Hepatocyte (in vitro differentiated cells): ENCODE measurements around the gene PRPSAP1. TPM values are rescaled to one million over a fixed set of nuclear protein-coding genes. Genes with fewer than 3 reads are reported as not detected.
A peak's percentile ranks its signal among the peaks of the same experiment; 100 is the strongest.

Source experiments
- DNase-seq: peaks from one replicate; pipeline ENCODE4 v3.0.0-alpha.2; 2016; ENCODE audit warnings: low spot score
- H2AFZ ChIP-seq: fragments of 200-600 bp; sonication (generic); 2 replicates; pipeline ENCODE4 v1.6.0; 2016; ENCODE audit warnings: antibody characterized with exemption, mild to moderate bottlenecking
- H3K27ac ChIP-seq: fragments of 200-600 bp; sonication (generic); 2 replicates; pipeline ENCODE4 v1.5.1; 2016; ENCODE audit warnings: mild to moderate bottlenecking
- H3K27me3 ChIP-seq: fragments of 200-600 bp; sonication (generic); 2 replicates; pipeline ENCODE4 v1.6.1; 2016
- H3K36me3 ChIP-seq: fragments of 200-600 bp; sonication (generic); replicated peaks from 2 replicates; pipeline ENCODE4 v1.5.1; 2016; ENCODE audit warnings: low read depth; ENCODE audit not compliant: insufficient read depth
- H3K4me1 ChIP-seq: fragments of 200-600 bp; sonication (generic); 2 replicates; pipeline ENCODE4 v1.5.1; 2016; ENCODE audit warnings: mild to moderate bottlenecking, moderate library complexity; ENCODE audit not compliant: insufficient read depth
- H3K4me2 ChIP-seq: fragments of 200-600 bp; sonication (generic); 2 replicates; pipeline ENCODE4 v1.6.0; 2016
- H3K4me3 ChIP-seq: fragments of 200-600 bp; sonication (generic); 2 replicates; pipeline ENCODE4 v1.5.1; 2016; ENCODE audit warnings: mild to moderate bottlenecking
- H3K79me2 ChIP-seq: fragments of 200-600 bp; sonication (generic); 2 replicates; pipeline ENCODE4 v1.6.0; 2017; ENCODE audit warnings: mild to moderate bottlenecking
- H3K9me2 ChIP-seq: fragments of 200-600 bp; sonication (generic); replicated peaks from 2 replicates; pipeline ENCODE4 v1.6.0; 2017; ENCODE audit warnings: mild to moderate bottlenecking; ENCODE audit not compliant: insufficient read depth
- H3K9me3 ChIP-seq: fragments of 200-600 bp; sonication (generic); 2 replicates; pipeline ENCODE4 v1.5.1; 2016; ENCODE audit warnings: low read depth, mild to moderate bottlenecking
- H4K20me1 ChIP-seq: fragments of 200-600 bp; sonication (generic); 2 replicates; pipeline ENCODE4 v1.6.0; 2016; ENCODE audit warnings: mild to moderate bottlenecking; ENCODE audit not compliant: insufficient read depth, poor library complexity, severe bottlenecking
- CTCF ChIP-seq: fragments of 200-600 bp; sonication (generic); IDR thresholded peaks from 2 replicates; pipeline ENCODE4 v1.5.1; 2016; ENCODE audit warnings: antibody characterized with exemption, mild to moderate bottlenecking; ENCODE audit not compliant: poor library complexity
- EZH2 ChIP-seq: fragments of 200-600 bp; sonication (generic); IDR thresholded peaks from 2 replicates; pipeline ENCODE4 v1.6.1; 2016; ENCODE audit warnings: antibody characterized with exemption, mild to moderate bottlenecking, borderline replicate concordance
- EZH2phosphoT487 ChIP-seq: fragments of 200-600 bp; sonication (generic); IDR thresholded peaks from one replicate; pipeline ENCODE4 v1.6.1; 2018; ENCODE audit warnings: antibody characterized with exemption, mild to moderate bottlenecking, low read depth, moderate library complexity; ENCODE audit not compliant: unreplicated experiment, severe bottlenecking
- whole genome bisulfite sequencing: methylation state at CpG from one replicate; pipeline ENCODE4 v1.1.6; 2016; ENCODE audit warnings: low lambda C conversion rate; ENCODE audit errors: missing lambda C conversion rate; 5-methylcytosine and 5-hydroxymethylcytosine counted together
- polyA plus RNA-seq: library from polyadenylated mRNA; unstranded; fragments of >200 nt; fragmentation: Nextera tagmentation; extraction: Ambion mirVana; gene quantifications from 2 replicates; pipeline ENCODE4 v1.2.1, GENCODE V29; 2016
- total RNA-seq: library from RNA; depleted of rRNA; stranded (reverse); fragments of >200 nt; gene quantifications from 2 replicates; pipeline ENCODE4 v1.2.3, GENCODE V29; 2014

The PRPSAP1 gene
- total and polyA plus RNA-seq, 2 experiments from 2014 or later: 61.8 to 62.3 TPM

DNA sequence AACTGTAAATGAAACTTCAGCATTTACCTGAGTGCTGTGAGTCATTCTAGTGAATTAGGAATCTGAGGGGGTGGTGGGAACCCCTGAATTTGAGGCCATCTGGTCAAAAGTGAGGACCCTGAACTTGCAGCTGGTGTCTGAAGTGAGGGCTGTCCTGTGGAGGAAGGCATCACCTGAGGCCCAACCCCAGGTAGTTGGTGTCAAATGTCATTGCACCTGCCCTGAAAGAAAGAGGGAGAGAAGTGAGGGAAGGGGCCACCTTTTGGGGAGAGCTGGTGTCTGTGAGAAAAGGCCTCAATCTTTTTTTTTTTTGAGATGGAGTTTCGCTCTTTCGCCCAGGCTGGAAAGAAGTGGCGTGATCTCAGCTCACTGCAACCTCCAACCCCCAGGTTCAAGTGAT, 12.5 kb upstream of the PRPSAP1 start:
- Histone ChIP-seq H3K4me3 (no peak overlapping the region), H4K20me1 (no peaks in the 10 kb centered on the region), H3K4me1 (peaks cover 7% of the 10 kb centered on the region), H3K9me3 (no peaks in the 10 kb centered on the region), H3K36me3 (no peaks in the 10 kb centered on the region), H2AFZ (no peak overlapping the region), H3K4me2 (no peak overlapping the region), H3K79me2 (no peaks in the 10 kb centered on the region), H3K27ac (no peak overlapping the region), H3K9me2 (no peaks in the 10 kb centered on the region), H3K27me3 (no peaks in the 10 kb centered on the region)
- 93% methylated on average over 3 of the region's 3 CpGs for WGBS
- TF ChIP-seq EZH2phosphoT487 (no peak), EZH2 (no peak), CTCF (no peak)
- DNase-seq: no peak

GRCh38 chr17:76365256-76365903, 11.7 kb upstream of the PRPSAP1 start:
- WGBS: 66% methylated on average over 12 of the region's 12 CpGs

GRCh38 chr17:76363107-76363842, 9.6 kb upstream of the PRPSAP1 start:
- WGBS: 94% methylated on average over 11 of the region's 11 CpGs
- H3K4me1 ChIP-seq: peaks cover 7% of the 10 kb centered on the region
- H3K9me2 ChIP-seq: no peaks in the 10 kb centered on the region
- no peak overlapping the region for H3K4me3 ChIP-seq
- H3K4me2 ChIP-seq: no peak overlapping the region
- TF ChIP-seq EZH2 (no peak), EZH2phosphoT487 (no peak), CTCF (no peak)
- no peak for DNase-seq
- H3K27me3 ChIP-seq: no peaks in the 10 kb centered on the region
- H3K79me2 ChIP-seq: no peaks in the 10 kb centered on the region
- no peaks in the 10 kb centered on the region for H3K9me3 ChIP-seq
- no peak overlapping the region for H3K27ac ChIP-seq
- no peaks in the 10 kb centered on the region for H3K36me3 ChIP-seq
- no peak overlapping the region for H2AFZ ChIP-seq
- H4K20me1 ChIP-seq: no peaks in the 10 kb centered on the region

More at GRCh38 chr17:76365256-76365903, 11.7 kb upstream of the PRPSAP1 start:
- Histone ChIP-seq H3K27me3 (no peaks in the 10 kb centered on the region), H4K20me1 (no peaks in the 10 kb centered on the region), H3K36me3 (no peaks in the 10 kb centered on the region), H3K9me3 (no peaks in the 10 kb centered on the region), H3K4me1 (peaks cover 7% of the 10 kb centered on the region), H3K27ac (no peak overlapping the region), H3K9me2 (no peaks in the 10 kb centered on the region), H2AFZ (no peak overlapping the region), H3K79me2 (no peaks in the 10 kb centered on the region), H3K4me2 (no peak overlapping the region), H3K4me3 (no peak overlapping the region)
- TF ChIP-seq CTCF: peak; percentile 25
- TF ChIP-seq EZH2: no peak
- DNase-seq: no peak
